K562 (cell line): ENCODE results near the gene LEPROT. TPM values are rescaled to one million over a fixed set of nuclear protein-coding genes. Genes with fewer than 3 reads are reported as not detected.

Source experiments
- ARNT ChIP-seq, 2 experiments: fragments of 450-650 bp; IDR thresholded peaks; 2 replicates each; pipeline ENCODE4 v1.6.1; 2016; ENCODE audit warnings: mild to moderate bottlenecking in 1 of 2
- ATF1 ChIP-seq, 2 experiments: fragments of 450-650 bp in 1 of 2; IDR thresholded peaks; 2 replicates each; pipeline ENCODE4 v1.6.1; 2016; ENCODE audit warnings: missing compliant biosample characterization in 1 of 2, missing genetic modification characterization in 1 of 2
- CBFA2T2 ChIP-seq: fragments of 450-650 bp; conservative IDR thresholded peaks from 2 replicates; pipeline ENCODE4 v1.6.1; 2017; ENCODE audit warnings: mild to moderate bottlenecking
- CGGBP1 ChIP-seq: fragments of 250-450 bp; sonication (Bioruptor Pico); IDR thresholded peaks from 2 replicates; pipeline ENCODE4 v1.9.0; 2021; ENCODE audit warnings: mild to moderate bottlenecking
- CREBBP ChIP-seq: IDR thresholded peaks from one replicate; pipeline ENCODE4 v1.6.1; 2012; ENCODE audit warnings: low read depth, mild to moderate bottlenecking, control low read depth, inconsistent platforms, low read length
- KAT7 ChIP-seq: sonication (generic); formaldehyde crosslinking; IDR thresholded peaks from 2 replicates; pipeline ENCODE4 v1.8.0; 2022; ENCODE audit warnings: missing genetic modification reagents, mild to moderate bottlenecking, borderline replicate concordance
- KDM1A ChIP-seq, 2 experiments: fragments of 450-650 bp; IDR thresholded peaks; 2 replicates each; pipeline ENCODE4 v1.6.1; 2016; ENCODE audit warnings: mild to moderate bottlenecking in 2 of 2
- NR3C1 ChIP-seq: sonication (generic); formaldehyde crosslinking; IDR thresholded peaks from 2 replicates; pipeline ENCODE4 v1.8.1; 2022; ENCODE audit warnings: missing genetic modification reagents
- PCBP2 ChIP-seq: fragments of 200-400 bp; formaldehyde crosslinking; IDR thresholded peaks from 2 replicates; pipeline ENCODE4 v1.6.1; 2018; ENCODE audit warnings: low read length, low read depth, mild to moderate bottlenecking, moderate library complexity; ENCODE audit not compliant: poor library complexity, severe bottlenecking
- PPARD ChIP-seq: fragments of 250-450 bp; sonication (Bioruptor Pico); IDR thresholded peaks from 2 replicates; pipeline ENCODE4 v1.8.0; 2022; ENCODE audit warnings: inconsistent platforms, mild to moderate bottlenecking, moderate library complexity
- PRDM10 ChIP-seq: fragments of 450-650 bp; IDR thresholded peaks from 2 replicates; pipeline ENCODE4 v1.6.1; 2018; ENCODE audit not compliant: partially characterized antibody
- RREB1 ChIP-seq: fragments of 250-450 bp; sonication (Bioruptor Pico); IDR thresholded peaks from 2 replicates; pipeline ENCODE4 v1.4.0; 2020
- SETDB1 ChIP-seq: IDR thresholded peaks from one replicate; pipeline ENCODE4 v1.6.1; 2012; ENCODE audit warnings: low read length, control low read depth, inconsistent platforms
- WHSC1 ChIP-seq: IDR thresholded peaks from one replicate; pipeline ENCODE4 v1.6.1; 2012; ENCODE audit warnings: low read length, control low read depth, inconsistent platforms
- ZNF217 ChIP-seq: sonication (generic); formaldehyde crosslinking; IDR thresholded peaks from 2 replicates; pipeline ENCODE4 v1.8.0; 2022; ENCODE audit warnings: mild to moderate bottlenecking, missing genetic modification reagents
- ZNF316 ChIP-seq: fragments of 450-650 bp; IDR thresholded peaks from 2 replicates; pipeline ENCODE4 v1.6.1; 2016
- ZNF445 ChIP-seq: fragments of 250-450 bp; sonication (Bioruptor Pico); IDR thresholded peaks from 2 replicates; pipeline ENCODE4 v1.4.0; 2020; ENCODE audit warnings: low read depth, mild to moderate bottlenecking, moderate library complexity
- ZNF449 ChIP-seq: fragments of 250-450 bp; sonication (Bioruptor Pico); IDR thresholded peaks from 2 replicates; pipeline ENCODE4 v1.8.0; 2022; ENCODE audit warnings: moderate library complexity, mild to moderate bottlenecking, inconsistent platforms
- polyA plus RNA-seq, 8 experiments: library from polyadenylated mRNA; depleted of rRNA in 4 of 8; stranded (reverse) in 5 of 8; unstranded in 3 of 8; fragments of >200 nt; fragmentation: Nextera tagmentation in 2 of 8; fragmentation: Illumina TruSeq in 1 of 8; extraction: Ambion mirVana in 2 of 8; extraction: Trizol in 1 of 8; gene quantifications; 2 replicates each; pipeline versions ENCODE4 v1.2.1 to v1.2.3, GENCODE V29; 2011 to 2014; ENCODE audit warnings: inconsistent platforms in 1 of 8, missing spikeins in 1 of 8
- total RNA-seq, 7 experiments: library from RNA; depleted of rRNA in 6 of 7; stranded (reverse); fragments of >200 nt in 6 of 7; fragmentation: Illumina TruSeq in 2 of 7; extraction: Trizol in 2 of 7; gene quantifications; 2 replicates each; pipeline versions ENCODE4 v1.2.1 to v1.2.3, GENCODE V29; 2011 to 2021; ENCODE audit warnings: low replicate concordance in 1 of 7

LEPROT gene
- total and polyA plus RNA-seq, 9 of the 15 experiments (the other 6 are each of a cell fraction or from before 2014, with no cell fraction given), result 28.1 to 97.5 (median 45.8) TPM

DNA sequence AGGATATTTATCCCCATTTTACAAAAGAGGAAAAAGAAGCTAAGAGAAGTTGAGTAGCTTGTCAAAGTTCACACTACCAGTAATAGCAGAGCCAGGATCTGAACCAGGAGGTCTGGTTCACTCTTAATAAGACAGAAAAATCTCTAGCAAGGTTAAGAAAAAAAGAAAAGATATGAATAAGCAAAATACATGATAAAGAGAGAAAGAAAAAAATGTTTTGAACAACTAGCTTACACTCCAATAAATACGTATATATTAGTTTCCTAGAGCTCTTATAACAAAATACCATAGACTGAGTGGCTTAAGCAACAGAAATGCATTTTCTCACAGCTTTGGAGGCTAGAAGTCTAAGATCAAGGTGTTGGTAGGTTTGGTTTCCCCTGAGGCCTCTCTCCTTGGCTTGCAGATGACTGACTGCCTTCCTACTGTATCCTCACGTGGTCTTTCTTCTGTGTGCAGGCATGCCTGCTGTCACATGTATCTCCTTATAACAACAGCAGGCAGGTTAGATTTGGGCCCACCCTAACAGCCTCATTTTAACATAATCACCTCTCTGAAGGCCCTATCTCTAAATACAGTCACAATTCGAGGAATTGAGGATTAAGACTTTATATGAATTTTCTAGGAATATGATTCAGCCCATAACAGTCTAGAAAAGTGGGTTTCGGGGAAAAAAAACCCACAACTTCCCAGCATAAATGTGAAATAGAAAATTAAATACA is 60.4 kb downstream of the LEPROT start (continued):
- no peak for TF ChIP-seq RREB1 (CRISPR knock-in tag)
- TF ChIP-seq ATF1 (CRISPR knock-in tag; IDR thresholded peaks at IDR 0.05), result no peak
- TF ChIP-seq ATF1 (tag; IDR thresholded peaks at IDR 0.05), result 0 out of 2 replicates have a peak, but pooled peaks have one; percentile 18
- no peak for TF ChIP-seq WHSC1
- no peak for TF ChIP-seq CGGBP1
- TF ChIP-seq ZNF449 (CRISPR knock-in tag), result no peak
- TF ChIP-seq SETDB1, result no peak
- TF ChIP-seq ZNF217 (CRISPR knock-in tag), result no peak
- TF ChIP-seq PCBP2, result no peak
- TF ChIP-seq KDM1A (IDR thresholded peaks at IDR 0.05), result peak; percentile 67 to 76
- TF ChIP-seq ZNF445 (CRISPR knock-in tag), result no peak
- TF ChIP-seq CBFA2T2, result peak; percentile 92
- peak in 1 of 2 experiments; percentile 84; a peak in 2 of 4 replicates for TF ChIP-seq ARNT (IDR thresholded peaks at IDR 0.05)
- TF ChIP-seq NR3C1, result no peak
- peak; percentile 79; the same call in 1 of the 2 replicates for TF ChIP-seq KAT7 (CRISPR knock-in tag)
- no peak for TF ChIP-seq PPARD (CRISPR knock-in tag)
- peak; percentile 72 for TF ChIP-seq ZNF316
- no peak for TF ChIP-seq PRDM10
- TF ChIP-seq CREBBP, result no peak
